ENCODE data around the gene VPS11. TPM values are rescaled to one million over a fixed set of nuclear protein-coding genes. Genes with fewer than 3 reads are reported as not detected.
"Not testable (repeated sequence)": the region's sequence is repeated elsewhere in the genome, so short reads cannot be mapped to it uniquely, and the experiment has no call there.

Gene VPS11
- total RNA-seq, 1 donor from 2014 or later, result 23.4 TPM

DNA sequence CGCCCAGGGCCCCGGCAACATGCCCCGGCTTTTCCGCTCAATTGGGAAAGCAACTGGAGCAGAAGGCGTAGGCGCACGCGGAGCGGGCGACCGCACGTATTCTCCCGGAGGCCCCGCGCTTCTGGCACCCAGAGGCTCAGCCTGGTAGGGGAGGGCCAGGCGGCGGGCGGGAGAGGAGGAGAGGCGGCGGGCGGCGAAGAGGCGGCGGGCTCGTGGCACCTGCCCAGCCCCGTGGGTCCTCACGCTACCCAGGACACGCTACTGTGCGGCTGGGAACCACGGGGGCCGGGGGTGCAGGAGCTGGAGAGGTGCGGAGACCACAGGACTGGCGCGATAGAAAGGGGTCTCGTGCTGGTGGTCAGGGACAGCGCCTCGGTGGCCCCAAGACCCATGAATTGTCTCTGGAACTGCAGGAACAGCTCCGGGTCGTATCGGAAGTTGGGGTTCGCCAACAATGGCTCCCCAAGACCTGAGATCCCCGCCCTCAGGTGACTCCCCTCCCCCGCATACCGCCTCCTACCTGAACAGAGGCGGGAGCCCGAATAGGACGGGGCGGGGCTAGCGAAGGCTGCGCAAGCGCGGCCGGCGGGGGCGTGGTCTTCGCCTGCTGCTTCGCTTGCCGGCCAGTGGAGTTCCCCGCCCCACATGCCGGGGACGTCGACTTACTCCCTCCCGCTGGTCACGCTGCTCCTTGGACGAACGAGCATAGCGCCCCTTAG, 37.1 kb upstream of the VPS11 start, which contains the start of gene SLC37A4:
SLC37A4 (minus strand) TSS at position 549 of the 719 bp plus-strand sequence.
- peaks cover 0 to 3% of the 10 kb centered on the region in 2 donors for H3K36me3 ChIP-seq
- peak within 1 kb of the TSS; percentile 84 to 89 for H3K4me3 ChIP-seq
- peak within 1 kb of the TSS; percentile 61 to 77 for H3K27ac ChIP-seq
- no peaks in the 10 kb centered on the region for H3K27me3 ChIP-seq
- DNase-seq (ENCODE audit: low spot score in 2 of 2), result peak; percentile 94 to 99
- intact Hi-C loops (cut with DNase I), result loop anchor here (1.0 to 2.0 kb wide), 2 partner anchors 12 to 32 kb away; partner anchors contain the start of genes CENATAC, RPS25 and TRAPPC4
- TF ChIP-seq, protein P1, sequence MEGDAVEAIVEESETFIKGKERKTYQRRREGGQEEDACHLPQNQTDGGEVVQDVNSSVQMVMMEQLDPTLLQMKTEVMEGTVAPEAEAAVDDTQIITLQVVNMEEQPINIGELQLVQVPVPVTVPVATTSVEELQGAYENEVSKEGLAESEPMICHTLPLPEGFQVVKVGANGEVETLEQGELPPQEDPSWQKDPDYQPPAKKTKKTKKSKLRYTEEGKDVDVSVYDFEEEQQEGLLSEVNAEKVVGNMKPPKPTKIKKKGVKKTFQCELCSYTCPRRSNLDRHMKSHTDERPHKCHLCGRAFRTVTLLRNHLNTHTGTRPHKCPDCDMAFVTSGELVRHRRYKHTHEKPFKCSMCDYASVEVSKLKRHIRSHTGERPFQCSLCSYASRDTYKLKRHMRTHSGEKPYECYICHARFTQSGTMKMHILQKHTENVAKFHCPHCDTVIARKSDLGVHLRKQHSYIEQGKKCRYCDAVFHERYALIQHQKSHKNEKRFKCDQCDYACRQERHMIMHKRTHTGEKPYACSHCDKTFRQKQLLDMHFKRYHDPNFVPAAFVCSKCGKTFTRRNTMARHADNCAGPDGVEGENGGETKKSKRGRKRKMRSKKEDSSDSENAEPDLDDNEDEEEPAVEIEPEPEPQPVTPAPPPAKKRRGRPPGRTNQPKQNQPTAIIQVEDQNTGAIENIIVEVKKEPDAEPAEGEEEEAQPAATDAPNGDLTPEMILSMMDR (IDR thresholded peaks at IDR 0.05), result peak; percentile 84 to 90 (median 88)
- peaks cover 5 to 13% of the 10 kb centered on the region in 2 donors for H3K4me1 ChIP-seq
- no peaks in the 10 kb centered on the region for H3K9me3 ChIP-seq

GRCh38 chr11:119031912-119032280, 35.7 kb upstream of the VPS11 start:
- Histone ChIP-seq H3K27ac (no peak overlapping the region), H3K27me3 (no peaks in the 10 kb centered on the region), H3K4me3 (no peak overlapping the region), H3K4me1 (peaks cover 5 to 13% of the 10 kb centered on the region in 2 donors), H3K9me3 (no peaks in the 10 kb centered on the region), H3K36me3 (no peaks in the 10 kb centered on the region)
- DNase-seq (ENCODE audit: low spot score in 2 of 2), result no peak
- intact Hi-C loops (cut with DNase I), result loop anchor here (2.0 kb wide), 1 partner anchor 33 kb away; the partner anchor contains the start of gene CENATAC
- TF ChIP-seq, protein P1 (IDR thresholded peaks at IDR 0.05), result no peak

DNA sequence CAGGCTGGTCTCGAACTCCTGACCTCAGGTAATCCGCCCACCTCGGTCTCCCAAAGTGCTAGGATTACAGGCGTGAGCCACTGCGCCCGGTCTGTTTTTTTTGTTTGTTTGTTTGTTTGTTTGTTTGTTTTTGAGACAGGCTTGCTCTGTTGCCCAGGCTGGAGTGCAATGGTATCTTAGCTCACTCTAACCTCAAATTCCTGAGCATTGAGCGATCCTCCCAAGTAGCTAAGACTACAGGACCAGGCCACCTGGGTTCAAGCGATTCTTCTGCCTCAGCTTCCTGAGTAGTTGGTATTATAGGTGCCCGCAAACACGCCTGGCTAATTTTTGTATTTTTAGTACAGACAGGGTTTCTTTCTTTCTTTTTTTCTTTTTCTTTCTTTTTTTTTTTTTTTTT, 34.2 kb upstream of the VPS11 start:
- H3K4me3 ChIP-seq; H3K36me3 ChIP-seq; DNase-seq (ENCODE audit: low spot score in 2 of 2); H3K27ac ChIP-seq; intact Hi-C loops (cut with DNase I); H3K27me3 ChIP-seq; H3K9me3 ChIP-seq: not testable (repeated sequence)
- peaks cover 5 to 13% of the 10 kb centered on the region in 2 donors for H3K4me1 ChIP-seq

DNA sequence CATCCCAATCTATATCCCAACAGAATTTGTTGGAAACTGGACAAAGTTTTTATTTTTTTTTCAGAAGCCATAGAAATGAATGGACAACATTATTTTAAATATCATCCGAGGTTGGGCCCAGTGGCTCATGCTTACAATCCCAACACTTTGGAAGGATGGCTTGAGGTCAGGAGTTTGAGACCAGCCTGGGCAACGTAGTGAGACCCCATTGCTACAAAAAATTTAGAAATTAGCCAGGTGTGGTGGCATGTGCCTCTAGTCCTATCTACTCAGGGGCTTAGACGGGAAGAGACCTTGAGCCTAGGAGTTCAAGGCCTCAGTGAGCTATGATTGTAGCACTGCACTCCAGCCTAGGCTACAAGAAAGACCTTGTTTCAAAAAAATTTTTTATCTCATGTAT, 32.8 kb upstream of the VPS11 start:
- intact Hi-C loops (cut with DNase I), result no loop called here
- peaks cover 4 to 7% of the 10 kb centered on the region in 2 donors for H3K4me1 ChIP-seq

GRCh38 chr11:119038884-119039283, 28.7 kb upstream of the VPS11 start:
- Histone ChIP-seq H3K27ac (no peak overlapping the region), H3K4me3 (no peak overlapping the region), H3K36me3 (no peaks in the 10 kb centered on the region), H3K9me3 (no peaks in the 10 kb centered on the region), H3K4me1 (no peaks in the 10 kb centered on the region), H3K27me3 (no peaks in the 10 kb centered on the region)
- intact Hi-C loops (cut with DNase I), result no loop called here
- TF ChIP-seq, protein P1 (IDR thresholded peaks at IDR 0.05), result no peak
- no peak for DNase-seq (ENCODE audit: low spot score in 2 of 2)

More for the DNA sequence above, 32.8 kb upstream of the VPS11 start:
- Histone ChIP-seq H3K9me3 (no peaks in the 10 kb centered on the region), H3K4me3 (no peak overlapping the region), H3K27me3 (no peaks in the 10 kb centered on the region), H3K36me3 (no peaks in the 10 kb centered on the region), H3K27ac (no peak overlapping the region)
- TF ChIP-seq, protein P1 (IDR thresholded peaks at IDR 0.05), result no peak
- no peak for DNase-seq (ENCODE audit: low spot score in 2 of 2)

- H3K27ac ChIP-seq; intact Hi-C loops (cut with DNase I); DNase-seq (ENCODE audit: low spot score in 2 of 2); H3K9me3 ChIP-seq; H3K36me3 ChIP-seq; H3K27me3 ChIP-seq; H3K4me3 ChIP-seq; H3K4me1 ChIP-seq: not testable (repeated sequence)
Measured at GRCh38 chr11:119039471-119039870, 28.1 kb upstream of the VPS11 start.
